Measurements from ENCODE around the gene TAS2R1.

The TAS2R1 gene

GRCh38 chr5:9596824-9597223 is 33.3 kb downstream of the TAS2R1 start:
- peaks cover 7 to 13% (median 9%) of the 10 kb centered on the region in 10 experiments; a peak in 16 of 20 replicates for H3K4me1 ChIP-seq
- no peak overlapping the region for H3K9ac ChIP-seq
- H3K4me3 ChIP-seq: no peak overlapping the region
- H3K27me3 ChIP-seq: no peaks in the 10 kb centered on the region
- H4K20me1 ChIP-seq: no peaks in the 10 kb centered on the region
- H3K27ac ChIP-seq: no peak overlapping the region
- TF ChIP-seq Cebpa-rat (IDR thresholded peaks at IDR 0.05): no peak
- no peaks in the 10 kb centered on the region for H3K36me3 ChIP-seq
- H3K9me3 ChIP-seq (replicated peaks in 1 of 11): no peaks in the 10 kb centered on the region
- H3K4me2 ChIP-seq: peak overlapping the region; percentile 17 to 62 (median 41); a peak in 17 of 22 replicates

- Histone ChIP-seq H3K36me3 (no peaks in the 10 kb centered on the region), H3K4me2 (peak overlapping the region; percentile 17 to 62 (median 41); a peak in 20 of 22 replicates), H3K27ac (no peak overlapping the region), H3K27me3 (no peaks in the 10 kb centered on the region), H3K4me1 (peaks cover 7 to 13% (median 9%) of the 10 kb centered on the region in 10 experiments; a peak in 16 of 20 replicates), H3K4me3 (no peak overlapping the region), H3K9me3 (replicated peaks in 1 of 11) (no peaks in the 10 kb centered on the region), H3K9ac (no peak overlapping the region), H4K20me1 (no peaks in the 10 kb centered on the region)
- no peak for TF ChIP-seq Cebpa-rat (IDR thresholded peaks at IDR 0.05)
These were observed 33.9 kb downstream of the TAS2R1 start for GRCh38 chr5:9596171-9596780.

- no peak for TF ChIP-seq Cebpa-rat (IDR thresholded peaks at IDR 0.05)
- no peak overlapping the region for H3K27ac ChIP-seq
These were observed 35.2 kb downstream of the TAS2R1 start for GRCh38 chr5:9594913-9595312.

GRCh38 chr5:9589049-9589835 is 40.9 kb downstream of the TAS2R1 start:
- Histone ChIP-seq H3K4me3 (no peak overlapping the region), H4K20me1 (no peaks in the 10 kb centered on the region), H3K27me3 (no peaks in the 10 kb centered on the region), H3K9ac (no peak overlapping the region), H3K27ac (no peak overlapping the region), H3K4me2 (no peak overlapping the region), H3K36me3 (no peaks in the 10 kb centered on the region), H3K9me3 (replicated peaks in 1 of 11) (no peaks in the 10 kb centered on the region), H3K4me1 (no peaks in the 10 kb centered on the region)
- no peak for TF ChIP-seq Cebpa-rat (IDR thresholded peaks at IDR 0.05)

More at GRCh38 chr5:9594913-9595312, 35.2 kb downstream of the TAS2R1 start:
- no peak overlapping the region for H3K9ac ChIP-seq
- H3K4me1 ChIP-seq: peaks cover 7 to 13% (median 9%) of the 10 kb centered on the region in 10 experiments; a peak in 16 of 20 replicates
- H3K27me3 ChIP-seq: no peaks in the 10 kb centered on the region
- H3K4me2 ChIP-seq: no peak overlapping the region
- H3K9me3 ChIP-seq (replicated peaks in 1 of 11): no peaks in the 10 kb centered on the region
- no peaks in the 10 kb centered on the region for H4K20me1 ChIP-seq
- H3K36me3 ChIP-seq: no peaks in the 10 kb centered on the region
- H3K4me3 ChIP-seq: no peak overlapping the region

- Histone ChIP-seq H4K20me1 (no peaks in the 10 kb centered on the region), H3K4me1 (no peaks in the 10 kb centered on the region), H3K4me3 (no peak overlapping the region), H3K27me3 (no peaks in the 10 kb centered on the region), H3K9me3 (replicated peaks in 1 of 11) (no peaks in the 10 kb centered on the region), H3K9ac (no peak overlapping the region), H3K27ac (no peak overlapping the region), H3K4me2 (no peak overlapping the region), H3K36me3 (no peaks in the 10 kb centered on the region)
- TF ChIP-seq Cebpa-rat (IDR thresholded peaks at IDR 0.05): no peak
These were observed 41.9 kb downstream of the TAS2R1 start for GRCh38 chr5:9588254-9588653.

- TF ChIP-seq Cebpa-rat (IDR thresholded peaks at IDR 0.05): no peak
These were observed 43.0 kb downstream of the TAS2R1 start for GRCh38 chr5:9587135-9587534.

GRCh38 chr5:9582406-9582805 is 47.7 kb downstream of the TAS2R1 start:
- H3K4me2 ChIP-seq: no peak overlapping the region
- no peaks in the 10 kb centered on the region for H4K20me1 ChIP-seq
- H3K36me3 ChIP-seq: no peaks in the 10 kb centered on the region
- no peak overlapping the region for H3K4me3 ChIP-seq
- no peaks in the 10 kb centered on the region for H3K27me3 ChIP-seq
- H3K27ac ChIP-seq: no peak overlapping the region
- no peaks in the 10 kb centered on the region for H3K4me1 ChIP-seq
- peaks cover 0 to 8% (median 0%) of the 10 kb centered on the region in 11 experiments; a peak in 2 of 22 replicates for H3K9me3 ChIP-seq (replicated peaks in 1 of 11)
- no peak overlapping the region for H3K9ac ChIP-seq
- no peak for TF ChIP-seq Cebpa-rat (IDR thresholded peaks at IDR 0.05)

More at GRCh38 chr5:9587135-9587534, 43.0 kb downstream of the TAS2R1 start:
- no peaks in the 10 kb centered on the region for H4K20me1 ChIP-seq
- H3K4me2 ChIP-seq: no peak overlapping the region
- no peak overlapping the region for H3K27ac ChIP-seq
- H3K9ac ChIP-seq: no peak overlapping the region
- H3K36me3 ChIP-seq: no peaks in the 10 kb centered on the region
- H3K4me1 ChIP-seq: no peaks in the 10 kb centered on the region
- no peaks in the 10 kb centered on the region for H3K9me3 ChIP-seq (replicated peaks in 1 of 11)
- H3K27me3 ChIP-seq: no peaks in the 10 kb centered on the region
- no peak overlapping the region for H3K4me3 ChIP-seq
